Subcutaneous adipose tissue (tissue), 4 donors: Measurements from ENCODE around the gene ABCA6. TPM values are rescaled to one million over a fixed set of nuclear protein-coding genes. Genes with fewer than 3 reads are reported as not detected.

Source experiments
- CTCF ChIP-seq: fragments of 450-650 bp; IDR thresholded peaks from one replicate; pipeline ENCODE4 v1.5.1; 2016; ENCODE audit warnings: low read depth, mild to moderate bottlenecking, control low read depth, antibody characterized with exemption, moderate library complexity
- total RNA-seq, 4 donors: library from RNA; depleted of rRNA; stranded (reverse); fragments of >200 nt; gene quantifications; one replicate each; pipeline ENCODE4 v1.1.0, GENCODE V29; 2016

The ABCA6 gene
- total RNA-seq, 4 donors from 2014 or later, result 207 to 363 (median 285) TPM

- TF ChIP-seq CTCF, result no peak
These were observed 76.6 kb downstream of the ABCA6 start for GRCh38 chr17:69065113-69065512.

GRCh38 chr17:69064476-69064875, 77.2 kb downstream of the ABCA6 start:
- TF ChIP-seq CTCF, result no peak

- TF ChIP-seq CTCF, result no peak
These were observed 77.7 kb downstream of the ABCA6 start for GRCh38 chr17:69064001-69064400.

GRCh38 chr17:69062860-69063581, 78.7 kb downstream of the ABCA6 start:
- TF ChIP-seq CTCF, result no peak

- TF ChIP-seq CTCF, result no peak
These were observed 79.8 kb downstream of the ABCA6 start for GRCh38 chr17:69061721-69062556.

- no peak for TF ChIP-seq CTCF
These were observed 80.9 kb downstream of the ABCA6 start, which contains the start of gene ABCA9 for GRCh38 chr17:69060822-69061221. ABCA9 (minus strand) TSS chr17:69060927; CDS start chr17:69051126, 9,801 bp downstream.

- TF ChIP-seq CTCF, result no peak
These were observed 82.1 kb downstream of the ABCA6 start for GRCh38 chr17:69059458-69060175.
